H9 (cell line): ENCODE results near the gene SBF1. TPM values are rescaled to one million over a fixed set of nuclear protein-coding genes. Genes with fewer than 3 reads are reported as not detected.

Experiments
- DNase-seq: peaks from one replicate; pipeline ENCODE4 v3.0.0-alpha.2; 2017
- H2AFZ ChIP-seq: one replicate; pipeline ENCODE4 v1.6.1; 2013; ENCODE audit warnings: mild to moderate bottlenecking, low read length, control low read depth, moderate library complexity
- H2AK5ac ChIP-seq: 2 replicates; pipeline ENCODE4 v1.6.1; 2013; ENCODE audit warnings: low read length, control low read depth, mixed read lengths; ENCODE audit not compliant: insufficient read length
- H2BK120ac ChIP-seq: one replicate; pipeline ENCODE4 v1.6.1; 2013; ENCODE audit warnings: low read depth, mild to moderate bottlenecking, low read length, control low read depth, inconsistent platforms; ENCODE audit not compliant: poor library complexity, severe bottlenecking
- H2BK12ac ChIP-seq: 2 replicates; pipeline ENCODE4 v1.6.1; 2013; ENCODE audit warnings: low read length, control low read depth, mixed read lengths, low read depth; ENCODE audit not compliant: insufficient read length
- H2BK15ac ChIP-seq: 2 replicates; pipeline ENCODE4 v1.6.1; 2013; ENCODE audit warnings: low read depth, low read length, control low read depth
- H2BK20ac ChIP-seq: one replicate; pipeline ENCODE4 v1.6.1; 2013; ENCODE audit warnings: low read depth, mild to moderate bottlenecking, low read length, control low read depth, inconsistent platforms; ENCODE audit not compliant: poor library complexity, severe bottlenecking
- H2BK5ac ChIP-seq: 2 replicates; pipeline ENCODE4 v1.6.1; 2013; ENCODE audit warnings: low read length, control low read depth, mixed read lengths; ENCODE audit not compliant: insufficient read length
- H3K14ac ChIP-seq: 2 replicates; pipeline ENCODE4 v1.6.1; 2013; ENCODE audit warnings: low read length, control low read depth; ENCODE audit not compliant: insufficient read depth
- H3K18ac ChIP-seq: 2 replicates; pipeline ENCODE4 v1.6.1; 2013; ENCODE audit warnings: low read depth, mild to moderate bottlenecking, mixed read lengths, low read length, control low read depth; ENCODE audit not compliant: insufficient read length
- H3K23ac ChIP-seq: 2 replicates; pipeline ENCODE4 v1.6.1; 2013; ENCODE audit warnings: low read length, control low read depth, mixed read lengths, low read depth; ENCODE audit not compliant: insufficient read length
- H3K23me2 ChIP-seq: 2 replicates; pipeline ENCODE4 v1.6.1; 2013; ENCODE audit warnings: low read depth, mild to moderate bottlenecking, mixed read lengths, low read length, control low read depth; ENCODE audit not compliant: insufficient read length, poor library complexity, severe bottlenecking
- H3K27ac ChIP-seq: 2 replicates; pipeline ENCODE4 v1.5.1; 2013; ENCODE audit warnings: low read length, control low read depth, mixed read lengths, low read depth; ENCODE audit not compliant: insufficient read length
- H3K27me3 ChIP-seq: 2 replicates; pipeline ENCODE4 v1.6.1; 2013; ENCODE audit warnings: low read length, control low read depth, inconsistent platforms; ENCODE audit not compliant: insufficient read depth
- H3K4ac ChIP-seq: 2 replicates; pipeline ENCODE4 v1.6.1; 2013; ENCODE audit warnings: low read depth, mild to moderate bottlenecking, control low read depth, inconsistent platforms, low read length, moderate library complexity
- H3K4me1 ChIP-seq: 2 replicates; pipeline ENCODE4 v1.6.1; 2013; ENCODE audit warnings: low read length, control low read depth, inconsistent platforms; ENCODE audit not compliant: insufficient read depth
- H3K4me2 ChIP-seq: 2 replicates; pipeline ENCODE4 v1.6.1; 2013; ENCODE audit warnings: low read length, control low read depth, mixed read lengths; ENCODE audit not compliant: insufficient read length, insufficient read depth
- H3K56ac ChIP-seq: 2 replicates; pipeline ENCODE4 v1.6.1; 2013; ENCODE audit warnings: low read depth, mild to moderate bottlenecking, mixed read lengths, low read length, control low read depth; ENCODE audit not compliant: insufficient read length
- H3K79me1 ChIP-seq: 2 replicates; pipeline ENCODE4 v1.6.1; 2013; ENCODE audit warnings: low read depth, mild to moderate bottlenecking, moderate library complexity, low read length, control low read depth, inconsistent platforms; ENCODE audit not compliant: insufficient read depth, poor library complexity, severe bottlenecking
- H3K79me2 ChIP-seq: 2 replicates; pipeline ENCODE4 v1.6.1; 2013; ENCODE audit warnings: low read length, control low read depth, inconsistent platforms; ENCODE audit not compliant: insufficient read depth
- H3K9ac ChIP-seq: 2 replicates; pipeline ENCODE4 v1.6.1; 2013; ENCODE audit warnings: low read length, control low read depth, mixed read lengths; ENCODE audit not compliant: insufficient read length; ENCODE audit errors: extremely low read depth
- H3K9me3 ChIP-seq: one replicate; pipeline ENCODE4 v1.6.1; 2013; ENCODE audit warnings: low read depth, low read length, inconsistent platforms; ENCODE audit not compliant: control insufficient read depth
- H3T11ph ChIP-seq: one replicate; pipeline ENCODE4 v1.6.1; 2013; ENCODE audit warnings: mild to moderate bottlenecking, low read length, control low read depth, inconsistent platforms
- H4K20me1 ChIP-seq: one replicate; pipeline ENCODE4 v1.6.1; 2013; ENCODE audit not compliant: control insufficient read depth, insufficient read length, insufficient read depth
- H4K5ac ChIP-seq: 2 replicates; pipeline ENCODE4 v1.6.1; 2013; ENCODE audit warnings: low read depth, mild to moderate bottlenecking, mixed read lengths, low read length, control low read depth; ENCODE audit not compliant: insufficient read length
- H4K8ac ChIP-seq: replicated peaks from 2 replicates; pipeline ENCODE4 v1.6.1; 2013; ENCODE audit warnings: low read length, control low read depth, mixed read lengths, low read depth; ENCODE audit not compliant: insufficient read length
- H4K91ac ChIP-seq: 2 replicates; pipeline ENCODE4 v1.6.1; 2013; ENCODE audit warnings: low read depth, mild to moderate bottlenecking, moderate library complexity, mixed read lengths, low read length, control low read depth; ENCODE audit not compliant: insufficient read length
- H3K27ac Mint-ChIP-seq, 3 experiments: 2 replicates in 2 of 3; 3 replicates in 1 of 3; pipeline ENCODE4 v1.8.0; 2020 to 2021; ENCODE audit warnings: mixed read lengths in 3 of 3, mild to moderate bottlenecking in 1 of 3, moderate library complexity in 1 of 3
- H3K27me3 Mint-ChIP-seq: 2 replicates; pipeline ENCODE4 v1.8.0; 2021; ENCODE audit warnings: low read depth, mild to moderate bottlenecking, moderate library complexity, mixed read lengths
- H3K36me3 Mint-ChIP-seq, 3 experiments: 2 replicates in 2 of 3; 3 replicates in 1 of 3; pipeline ENCODE4 v1.8.0; 2020 to 2021; ENCODE audit warnings: low read depth in 3 of 3, mixed read lengths in 3 of 3; ENCODE audit not compliant: insufficient read depth in 1 of 3
- H3K4me1 Mint-ChIP-seq, 2 experiments: 2 replicates each; pipeline ENCODE4 v1.8.0; 2020; ENCODE audit warnings: mixed read lengths in 2 of 2
- H3K4me3 Mint-ChIP-seq, 2 experiments: 2 replicates in 1 of 2; 3 replicates in 1 of 2; pipeline ENCODE4 v1.8.0; 2020 to 2021; ENCODE audit warnings: mild to moderate bottlenecking in 2 of 2, mixed read lengths in 2 of 2, moderate library complexity in 1 of 2
- H3K9me3 Mint-ChIP-seq, 2 experiments: 2 replicates in 1 of 2; 3 replicates in 1 of 2; pipeline ENCODE4 v1.8.0; 2020; ENCODE audit warnings: mild to moderate bottlenecking in 2 of 2, mixed read lengths in 2 of 2, moderate library complexity in 1 of 2
- WGBS: extraction: QIAGEN DNeasy Blood & Tissue Kit; methylation state at CpG from one replicate; pipeline ENCODE4 v1.1.7; 2013; ENCODE audit warnings: missing lambda C conversion rate, low lambda C conversion rate, mixed read lengths; ENCODE audit not compliant: insufficient read length; ENCODE audit errors: extremely low coverage; 5-methylcytosine and 5-hydroxymethylcytosine counted together
- total RNA-seq: library from RNA; stranded (reverse); gene quantifications from 2 replicates; pipeline ENCODE4 v1.2.1, GENCODE V29; 2021
- TF ChIP-seq, protein P1 (sequence below): fragments of 200-600 bp; sonication (generic); conservative IDR thresholded peaks from 3 replicates; pipeline ENCODE4 v1.8.0; 2021; ENCODE audit warnings: antibody characterized with exemption, mild to moderate bottlenecking

The SBF1 gene
- total RNA-seq, 1 experiment from 2014 or later: 69.8 TPM

DNA sequence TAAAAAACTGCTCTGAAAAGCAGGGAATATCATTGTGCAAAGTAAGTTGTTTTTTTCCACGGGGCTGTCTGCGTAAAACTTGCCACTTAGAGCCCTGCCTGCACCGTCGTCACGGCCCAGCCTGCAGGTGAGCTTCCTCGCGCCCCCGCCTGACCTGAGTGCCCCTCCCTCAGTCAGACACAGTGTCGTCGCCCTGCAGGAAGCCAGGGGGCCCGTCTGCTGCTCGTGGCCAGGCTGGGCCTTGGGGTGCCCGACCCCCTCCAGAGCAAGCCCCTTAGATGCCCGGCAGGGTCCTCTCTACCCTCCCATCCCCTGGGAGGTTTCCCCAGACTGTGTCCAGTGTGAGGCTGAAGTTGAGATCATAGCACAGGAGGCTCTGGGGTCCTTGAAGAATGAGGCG is 31.6 kb downstream of the SBF1 start:
- Histone ChIP-seq H3K79me2 (no peaks in the 10 kb centered on the region), H4K91ac (no peak overlapping the region), H3K27ac (no peak overlapping the region), H4K8ac (no peak overlapping the region), H3K14ac (no peak overlapping the region), H3K79me1 (no peaks in the 10 kb centered on the region), H3K23me2 (no peaks in the 10 kb centered on the region), H3K4ac (no peak overlapping the region), H3K9me3 (no peaks in the 10 kb centered on the region), H3K23ac (no peak overlapping the region), H3K4me1 (no peaks in the 10 kb centered on the region), H3K27me3 (no peaks in the 10 kb centered on the region), H2BK15ac (no peak overlapping the region), H3K9ac (no peak overlapping the region), H3K56ac (no peak overlapping the region), H2BK20ac (no peak overlapping the region), H2BK120ac (no peak overlapping the region), H3K4me2 (no peak overlapping the region), H2AK5ac (no peak overlapping the region), H4K5ac (no peak overlapping the region), H2BK5ac (no peak overlapping the region), H3K18ac (no peak overlapping the region), H3T11ph (no peak overlapping the region), H2BK12ac (no peak overlapping the region), H4K20me1 (no peaks in the 10 kb centered on the region), H2AFZ (no peak overlapping the region)
- H3K27ac Mint-ChIP-seq: peak overlapping the region in 1 of 3 experiments; percentile 89; a peak in 2 of 7 replicates
- H3K9me3 Mint-ChIP-seq: no peaks in the 10 kb centered on the region
- peaks cover 3 to 11% of the 10 kb centered on the region in 2 experiments; a peak in 3 of 4 replicates for H3K4me1 Mint-ChIP-seq
- peaks cover 0 to 53% (median 23%) of the 10 kb centered on the region in 3 experiments; a peak in 6 of 7 replicates for H3K36me3 Mint-ChIP-seq
- no CpG with 5 or more reads among the region's 15 CpGs for WGBS
- TF ChIP-seq, protein P1, sequence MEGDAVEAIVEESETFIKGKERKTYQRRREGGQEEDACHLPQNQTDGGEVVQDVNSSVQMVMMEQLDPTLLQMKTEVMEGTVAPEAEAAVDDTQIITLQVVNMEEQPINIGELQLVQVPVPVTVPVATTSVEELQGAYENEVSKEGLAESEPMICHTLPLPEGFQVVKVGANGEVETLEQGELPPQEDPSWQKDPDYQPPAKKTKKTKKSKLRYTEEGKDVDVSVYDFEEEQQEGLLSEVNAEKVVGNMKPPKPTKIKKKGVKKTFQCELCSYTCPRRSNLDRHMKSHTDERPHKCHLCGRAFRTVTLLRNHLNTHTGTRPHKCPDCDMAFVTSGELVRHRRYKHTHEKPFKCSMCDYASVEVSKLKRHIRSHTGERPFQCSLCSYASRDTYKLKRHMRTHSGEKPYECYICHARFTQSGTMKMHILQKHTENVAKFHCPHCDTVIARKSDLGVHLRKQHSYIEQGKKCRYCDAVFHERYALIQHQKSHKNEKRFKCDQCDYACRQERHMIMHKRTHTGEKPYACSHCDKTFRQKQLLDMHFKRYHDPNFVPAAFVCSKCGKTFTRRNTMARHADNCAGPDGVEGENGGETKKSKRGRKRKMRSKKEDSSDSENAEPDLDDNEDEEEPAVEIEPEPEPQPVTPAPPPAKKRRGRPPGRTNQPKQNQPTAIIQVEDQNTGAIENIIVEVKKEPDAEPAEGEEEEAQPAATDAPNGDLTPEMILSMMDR: no peak
- no peak overlapping the region for H3K4me3 Mint-ChIP-seq
- no peak for DNase-seq
- no peaks in the 10 kb centered on the region for H3K27me3 Mint-ChIP-seq
